ENCODE data around the gene CENPF.
A peak's percentile ranks its signal among the peaks of the same experiment; 100 is the strongest.

- TF ChIP-seq CTCF (IDR thresholded peaks at IDR 0.05; ENCODE audit: low read length): peak; percentile 56; the same call in 1 of the 2 replicates
- no peak for TF ChIP-seq EZH2 (IDR thresholded peaks at IDR 0.05; ENCODE audit: borderline replicate concordance, low read length)
Measured at GRCh38 chr1:214660900-214661299, 57.9 kb downstream of the CENPF start.

Data from OCI-LY1 (cell line).